GM19238 (cell line): Measurements from ENCODE around the gene ABHD4.

ENCODE experiments used
- DNase-seq: peaks from one replicate; pipeline ENCODE4 v3.0.0; 2011; ENCODE audit warnings: low spot score; ENCODE audit not compliant: insufficient read length

The ABHD4 gene

GRCh38 chr14:22658946-22659345 is 60.8 kb downstream of the ABHD4 start:
- no peak for DNase-seq

GRCh38 chr14:22660654-22661053 is 62.6 kb downstream of the ABHD4 start:
- DNase-seq: no peak
